Fibroblast of skin of back (primary cell): ENCODE measurements around the gene EFNA2.

ENCODE experiments used
- DNase-seq: peaks from one replicate; pipeline ENCODE4 v3.0.0-alpha.2; 2013

Gene EFNA2

GRCh38 chr19:1284979-1285736, 515 bp upstream of the EFNA2 start:
- DNase-seq: no peak

- no peak for DNase-seq
These were observed 1.0 kb downstream of the EFNA2 start for GRCh38 chr19:1286487-1287353.

- DNase-seq: no peak
These were observed 1.9 kb downstream of the EFNA2 start for GRCh38 chr19:1287354-1288225.

GRCh38 chr19:1288226-1288612, 2.5 kb downstream of the EFNA2 start:
- DNase-seq: no peak

- no peak for DNase-seq
These were observed 3.4 kb downstream of the EFNA2 start for GRCh38 chr19:1288833-1289685.

GRCh38 chr19:1289686-1290025, 4.0 kb downstream of the EFNA2 start:
- no peak for DNase-seq

- no peak for DNase-seq
These were observed 4.6 kb downstream of the EFNA2 start for GRCh38 chr19:1290196-1290702.

- DNase-seq: no peak
These were observed 5.3 kb downstream of the EFNA2 start for GRCh38 chr19:1290703-1291651.

- no peak for DNase-seq
These were observed 6.2 kb downstream of the EFNA2 start for GRCh38 chr19:1291761-1292418.

- DNase-seq: no peak
These were observed 6.9 kb downstream of the EFNA2 start for GRCh38 chr19:1292419-1293151.

- no peak for DNase-seq
These were observed 8.3 kb downstream of the EFNA2 start for GRCh38 chr19:1293782-1294604.

GRCh38 chr19:1294688-1295087, 9.0 kb downstream of the EFNA2 start:
- no peak for DNase-seq

GRCh38 chr19:1295169-1296012, 9.7 kb downstream of the EFNA2 start:
- DNase-seq: no peak

- DNase-seq: no peak
These were observed 10.4 kb downstream of the EFNA2 start for GRCh38 chr19:1296078-1296477.

- DNase-seq: no peak
These were observed 11.1 kb downstream of the EFNA2 start for GRCh38 chr19:1296575-1297271.

- DNase-seq: no peak
These were observed 12.6 kb downstream of the EFNA2 start for GRCh38 chr19:1298235-1298634.

- no peak for DNase-seq
These were observed 14.1 kb downstream of the EFNA2 start for GRCh38 chr19:1299801-1300200.
